Loucy (cell line): ENCODE data around the gene SLC25A53.
A peak's percentile ranks its signal among the peaks of the same experiment; 100 is the strongest.

ENCODE experiments used
- H2AFZ ChIP-seq: fragments of 200-600 bp; sonication (generic); 2 replicates; pipeline ENCODE4 v1.6.0; 2016; ENCODE audit warnings: antibody characterized with exemption, mild to moderate bottlenecking, low read length, moderate library complexity
- H3F3A ChIP-seq: fragments of 200-600 bp; 2 replicates; pipeline ENCODE4 v1.6.0; 2016; ENCODE audit warnings: antibody characterized with exemption, low read depth, mild to moderate bottlenecking
- H3K27me3 ChIP-seq: fragments of 200-600 bp; sonication (generic); 2 replicates; pipeline ENCODE4 v1.6.1; 2014; ENCODE audit warnings: low read length, mild to moderate bottlenecking; ENCODE audit not compliant: insufficient read depth, poor library complexity, severe bottlenecking
- H3K36me3 ChIP-seq: fragments of 200-600 bp; sonication (generic); 2 replicates; pipeline ENCODE4 v1.6.1; 2016; ENCODE audit warnings: low read length; ENCODE audit not compliant: insufficient read depth
- H3K4me1 ChIP-seq: fragments of 200-600 bp; sonication (generic); 2 replicates; pipeline ENCODE4 v1.5.1; 2014; ENCODE audit warnings: low read length, mild to moderate bottlenecking; ENCODE audit not compliant: insufficient read depth, poor library complexity, severe bottlenecking
- H3K4me2 ChIP-seq: fragments of 200-600 bp; sonication (generic); 2 replicates; pipeline ENCODE4 v1.6.0; 2014; ENCODE audit warnings: antibody characterized with exemption, low read length, low read depth, mild to moderate bottlenecking; ENCODE audit not compliant: poor library complexity, severe bottlenecking
- H3K4me3 ChIP-seq: fragments of 200-600 bp; sonication (generic); 2 replicates; pipeline ENCODE4 v1.5.1; 2014; ENCODE audit warnings: low read length, mild to moderate bottlenecking, mixed read lengths; ENCODE audit not compliant: poor library complexity, severe bottlenecking
- H3K79me2 ChIP-seq: fragments of 200-600 bp; sonication (generic); 2 replicates; pipeline ENCODE4 v1.6.1; 2014; ENCODE audit warnings: low read length; ENCODE audit not compliant: insufficient read depth
- H3K9ac ChIP-seq: fragments of 200-600 bp; sonication (generic); 2 replicates; pipeline ENCODE4 v1.6.0; 2014; ENCODE audit warnings: mild to moderate bottlenecking, low read depth, low read length, moderate library complexity; ENCODE audit not compliant: poor library complexity, severe bottlenecking
- H3K9me2 ChIP-seq: fragments of 200-600 bp; sonication (generic); replicated peaks from 2 replicates; pipeline ENCODE4 v1.6.1; 2016; ENCODE audit warnings: low read depth, low read length, mixed read lengths
- H3K9me3 ChIP-seq: fragments of 200-600 bp; sonication (generic); 2 replicates; pipeline ENCODE4 v1.6.1; 2014; ENCODE audit warnings: mild to moderate bottlenecking, antibody characterized with exemption, low read length, low read depth; ENCODE audit not compliant: insufficient read depth
- H4K20me1 ChIP-seq: fragments of 200-600 bp; sonication (generic); 2 replicates; pipeline ENCODE4 v1.6.0; 2014; ENCODE audit warnings: antibody characterized with exemption, low read length, mild to moderate bottlenecking; ENCODE audit not compliant: insufficient read depth, poor library complexity, severe bottlenecking
- CTCF ChIP-seq: fragments of 200-600 bp; sonication (generic); conservative IDR thresholded peaks from 2 replicates; pipeline ENCODE4 v1.5.1; 2014; ENCODE audit warnings: mild to moderate bottlenecking, antibody characterized with exemption, low read length
- EZH2phosphoT487 ChIP-seq: fragments of 200-600 bp; IDR thresholded peaks from 2 replicates; pipeline ENCODE4 v1.6.1; 2018; ENCODE audit warnings: antibody characterized with exemption, mild to moderate bottlenecking, moderate library complexity, borderline replicate concordance

SLC25A53 gene

GRCh38 chrX:104098919-104099318 lies 57.9 kb downstream of the SLC25A53 start:
- H3F3A ChIP-seq = no peaks in the 10 kb centered on the region
- H2AFZ ChIP-seq = no peak overlapping the region
- no peaks in the 10 kb centered on the region for H3K79me2 ChIP-seq
- no peaks in the 10 kb centered on the region for H4K20me1 ChIP-seq
- no peaks in the 10 kb centered on the region for H3K9me3 ChIP-seq
- no peak overlapping the region for H3K4me3 ChIP-seq
- H3K4me1 ChIP-seq = no peaks in the 10 kb centered on the region
- no peaks in the 10 kb centered on the region for H3K27me3 ChIP-seq
- no peak overlapping the region for H3K9ac ChIP-seq
- TF ChIP-seq EZH2phosphoT487 = no peak
- H3K36me3 ChIP-seq = no peaks in the 10 kb centered on the region
- H3K9me2 ChIP-seq = no peaks in the 10 kb centered on the region
- H3K4me2 ChIP-seq = no peak overlapping the region

DNA sequence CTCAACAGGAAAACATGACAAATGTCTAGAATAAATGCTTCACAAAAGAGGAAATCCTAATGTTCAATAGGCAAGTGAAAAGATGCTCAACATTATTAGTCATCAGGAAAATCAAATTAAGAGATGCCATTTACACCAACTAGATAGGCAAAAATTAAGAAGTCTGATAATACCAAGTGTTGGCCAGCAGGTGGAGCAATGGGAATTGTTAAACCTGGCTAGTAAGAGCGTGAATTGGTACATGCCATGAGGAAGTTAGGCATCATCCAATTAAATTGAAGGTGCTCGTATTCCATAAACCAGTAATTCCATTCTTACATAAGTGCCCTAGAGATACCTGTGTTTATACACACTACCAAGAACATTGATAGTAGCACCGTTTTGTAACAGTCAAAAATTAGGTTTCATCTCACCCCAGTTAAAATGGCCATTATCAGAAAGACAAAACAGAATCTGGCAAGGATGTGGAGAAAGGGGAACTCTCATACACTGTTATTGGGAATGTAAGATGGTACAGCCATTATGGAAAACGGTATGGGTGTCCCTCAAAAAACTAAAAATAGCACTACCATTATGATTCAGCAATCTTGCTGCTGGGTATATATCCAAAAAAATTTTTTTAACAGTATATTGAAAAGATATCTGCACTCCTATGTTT lies 58.5 kb downstream of the SLC25A53 start:
- Histone ChIP-seq H3K36me3 (no peaks in the 10 kb centered on the region), H3K4me1 (no peaks in the 10 kb centered on the region), H3K27me3 (no peaks in the 10 kb centered on the region), H3F3A (no peaks in the 10 kb centered on the region), H3K79me2 (no peaks in the 10 kb centered on the region), H3K9me3 (no peaks in the 10 kb centered on the region), H2AFZ (no peak overlapping the region), H4K20me1 (no peaks in the 10 kb centered on the region), H3K4me2 (no peak overlapping the region), H3K9ac (no peak overlapping the region), H3K4me3 (no peak overlapping the region), H3K9me2 (no peaks in the 10 kb centered on the region)
- peak; percentile 60 for TF ChIP-seq CTCF
- no peak for TF ChIP-seq EZH2phosphoT487

DNA sequence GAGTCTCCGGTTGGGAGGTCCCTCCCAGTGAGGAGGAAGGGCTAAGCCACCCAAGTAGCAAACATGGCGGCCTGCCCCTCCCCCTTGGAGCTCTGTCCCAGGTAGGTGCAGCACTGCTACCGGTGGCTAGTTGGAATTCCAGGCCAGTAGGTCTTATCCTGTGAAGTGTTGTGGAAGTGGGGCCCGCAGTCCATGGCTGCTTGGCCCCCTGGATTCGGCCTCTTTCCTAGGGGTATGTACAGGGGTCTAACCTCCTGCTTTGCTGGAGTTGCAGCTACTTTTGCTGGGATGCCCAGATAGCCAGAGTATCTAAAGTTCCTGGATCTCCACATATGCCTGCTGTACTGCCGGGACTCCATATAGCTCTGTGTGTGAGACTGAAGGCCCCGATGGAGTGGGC lies 70.9 kb downstream of the SLC25A53 start:
- no peak for TF ChIP-seq CTCF
- TF ChIP-seq EZH2phosphoT487 = no peak

GRCh38 chrX:104085477-104085876 lies 71.3 kb downstream of the SLC25A53 start:
- H2AFZ ChIP-seq = no peak overlapping the region
- H3K4me1 ChIP-seq = no peaks in the 10 kb centered on the region
- H3K4me3 ChIP-seq = no peak overlapping the region
- TF ChIP-seq EZH2phosphoT487 (no peak), CTCF (no peak)
- H3K27me3 ChIP-seq = no peaks in the 10 kb centered on the region
- H4K20me1 ChIP-seq = no peaks in the 10 kb centered on the region
- no peak overlapping the region for H3K4me2 ChIP-seq
- H3F3A ChIP-seq = no peaks in the 10 kb centered on the region
- H3K79me2 ChIP-seq = no peaks in the 10 kb centered on the region
- H3K36me3 ChIP-seq = no peaks in the 10 kb centered on the region
- H3K9ac ChIP-seq = no peak overlapping the region
- H3K9me2 ChIP-seq = no peaks in the 10 kb centered on the region
- H3K9me3 ChIP-seq = no peaks in the 10 kb centered on the region

More for the DNA sequence above, 70.9 kb downstream of the SLC25A53 start:
- no peaks in the 10 kb centered on the region for H4K20me1 ChIP-seq
- H3K9me3 ChIP-seq = no peaks in the 10 kb centered on the region
- H3K27me3 ChIP-seq = no peaks in the 10 kb centered on the region
- H3K4me3 ChIP-seq = no peak overlapping the region
- no peaks in the 10 kb centered on the region for H3F3A ChIP-seq
- no peak overlapping the region for H3K9ac ChIP-seq
- no peaks in the 10 kb centered on the region for H3K4me1 ChIP-seq
- no peaks in the 10 kb centered on the region for H3K79me2 ChIP-seq
- H3K4me2 ChIP-seq = no peak overlapping the region
- no peaks in the 10 kb centered on the region for H3K36me3 ChIP-seq
- H2AFZ ChIP-seq = no peak overlapping the region
- H3K9me2 ChIP-seq = no peaks in the 10 kb centered on the region
